ES-I3 (cell line): Measurements from ENCODE around the gene NKAIN1.

Source experiments
- H3K36me3 ChIP-seq: 2 replicates; pipeline ENCODE4 v1.6.1; 2013; ENCODE audit warnings: mild to moderate bottlenecking, low read length, control low read depth, moderate library complexity; ENCODE audit not compliant: insufficient read depth
- H3K4me1 ChIP-seq: 2 replicates; pipeline ENCODE4 v1.6.1; 2013; ENCODE audit warnings: mild to moderate bottlenecking, control low read depth, low read length; ENCODE audit not compliant: insufficient read depth
- H3K9ac ChIP-seq: 2 replicates; pipeline ENCODE4 v1.6.1; 2013; ENCODE audit warnings: low read depth, mild to moderate bottlenecking, low read length, moderate library complexity
- H3K9me3 ChIP-seq: 2 replicates; pipeline ENCODE4 v1.6.1; 2013; ENCODE audit warnings: mild to moderate bottlenecking, low read length, moderate library complexity; ENCODE audit not compliant: control insufficient read depth, insufficient read depth

Gene NKAIN1

DNA sequence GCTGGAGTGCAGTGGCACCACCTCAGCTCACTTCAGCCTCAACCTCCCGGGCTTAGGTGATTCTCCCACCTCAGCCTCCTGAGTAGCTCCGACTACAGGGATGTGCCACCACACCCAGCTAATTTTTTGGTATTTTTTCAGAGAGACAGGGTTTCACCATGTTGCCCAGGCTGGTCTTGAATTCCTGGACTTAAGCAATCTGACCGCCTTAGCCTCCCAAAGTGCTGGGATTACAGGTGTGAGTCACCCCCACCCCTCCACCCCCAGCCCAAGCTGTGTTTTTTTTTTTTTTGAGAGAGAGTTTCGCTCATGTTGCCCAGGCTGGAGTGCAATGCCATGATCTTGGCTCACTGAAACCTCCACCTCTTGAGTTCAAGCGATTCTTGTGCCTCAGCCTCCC is 75.4 kb downstream of the NKAIN1 start:
- Histone ChIP-seq H3K36me3 (no peaks in the 10 kb centered on the region), H3K4me1 (peaks cover 12% of the 10 kb centered on the region)

DNA sequence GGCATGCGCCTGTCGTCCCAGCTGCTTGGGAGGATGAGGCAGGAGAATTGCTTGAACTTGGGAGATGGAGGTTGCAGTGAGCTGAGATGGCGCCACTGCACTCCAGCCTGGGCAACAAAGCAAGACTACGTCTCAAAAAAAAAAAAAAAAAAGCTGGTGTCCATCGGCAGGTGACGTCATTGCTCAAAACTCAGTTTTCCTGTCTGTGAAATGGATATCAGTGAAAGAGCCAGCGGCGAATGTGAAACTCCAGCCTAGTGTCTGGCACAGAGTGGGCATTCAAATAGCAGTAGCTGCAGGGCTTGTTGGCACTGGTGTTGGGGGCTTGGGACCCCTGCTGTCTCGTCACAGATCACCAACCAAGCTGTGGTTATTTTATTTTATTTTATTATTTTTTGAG is 75.8 kb downstream of the NKAIN1 start:
- Histone ChIP-seq H3K9ac (no peak overlapping the region), H3K9me3 (no peaks in the 10 kb centered on the region), H3K4me1 (peaks cover 12% of the 10 kb centered on the region), H3K36me3 (no peaks in the 10 kb centered on the region)

More for the DNA sequence above, 75.4 kb downstream of the NKAIN1 start:
- H3K9ac ChIP-seq, result no peak overlapping the region
- no peaks in the 10 kb centered on the region for H3K9me3 ChIP-seq

DNA sequence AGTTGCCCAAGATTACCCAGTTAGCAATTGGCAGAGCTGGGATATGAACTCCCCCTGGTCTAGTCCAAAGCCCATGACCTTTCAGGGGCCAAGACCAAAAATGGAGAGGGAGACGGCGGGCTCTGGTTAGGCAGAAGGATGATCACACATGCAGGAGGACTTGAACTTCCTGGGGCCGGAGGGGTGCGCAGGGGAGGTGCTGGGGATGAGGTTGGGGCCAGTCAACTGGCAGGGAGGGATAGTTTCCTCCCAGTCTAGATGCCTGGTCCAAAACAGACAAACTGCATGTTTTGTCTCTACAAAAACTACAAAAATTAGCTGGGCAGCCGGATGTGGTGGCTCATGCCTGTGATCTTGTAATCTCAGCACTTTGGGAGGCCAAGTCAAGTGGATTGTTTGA is 78.1 kb downstream of the NKAIN1 start:
- H3K4me1 ChIP-seq, result peaks cover 12% of the 10 kb centered on the region
- no peaks in the 10 kb centered on the region for H3K36me3 ChIP-seq
- H3K9ac ChIP-seq, result no peak overlapping the region
- H3K9me3 ChIP-seq, result no peaks in the 10 kb centered on the region

DNA sequence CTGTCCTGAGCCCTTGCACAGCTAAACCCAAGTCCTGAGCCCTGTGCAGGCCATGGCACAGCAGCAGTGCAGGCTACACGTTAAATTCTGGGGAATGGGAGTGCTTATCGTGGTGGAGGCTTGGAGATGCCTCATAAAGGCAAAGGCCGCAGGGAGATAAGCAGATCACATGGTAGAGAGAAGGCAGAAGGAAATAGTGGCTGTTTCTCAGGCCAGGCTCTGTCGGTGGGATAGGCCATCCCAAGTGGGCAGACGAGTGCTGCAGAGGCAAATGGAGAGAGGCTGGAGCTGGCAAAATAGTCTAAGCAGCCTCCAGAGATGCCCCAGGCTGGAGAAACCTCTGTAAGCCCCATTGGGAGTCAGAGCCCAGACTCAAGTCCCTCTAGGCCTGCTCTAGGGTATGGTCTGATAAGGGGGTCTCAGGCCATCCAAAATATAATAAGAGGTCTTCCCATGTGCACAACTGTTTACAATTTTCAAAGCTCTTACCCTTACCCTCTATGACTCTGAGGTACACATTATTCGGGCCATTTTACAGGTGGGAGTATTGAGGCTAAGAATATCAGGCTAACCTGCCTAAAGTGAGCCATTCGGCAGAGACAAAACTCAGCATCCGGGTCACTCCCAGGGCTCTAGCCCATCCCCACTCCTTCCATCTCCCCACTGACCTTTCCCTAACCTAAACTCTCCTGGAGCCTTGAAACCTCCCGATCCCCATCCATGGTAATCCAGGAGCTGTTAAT is 79.6 kb downstream of the NKAIN1 start:
- H3K9ac ChIP-seq, result no peak overlapping the region
- peaks cover 6% of the 10 kb centered on the region; the same call in 1 of the 2 replicates for H3K4me1 ChIP-seq
- H3K9me3 ChIP-seq, result no peaks in the 10 kb centered on the region
- no peaks in the 10 kb centered on the region for H3K36me3 ChIP-seq

DNA sequence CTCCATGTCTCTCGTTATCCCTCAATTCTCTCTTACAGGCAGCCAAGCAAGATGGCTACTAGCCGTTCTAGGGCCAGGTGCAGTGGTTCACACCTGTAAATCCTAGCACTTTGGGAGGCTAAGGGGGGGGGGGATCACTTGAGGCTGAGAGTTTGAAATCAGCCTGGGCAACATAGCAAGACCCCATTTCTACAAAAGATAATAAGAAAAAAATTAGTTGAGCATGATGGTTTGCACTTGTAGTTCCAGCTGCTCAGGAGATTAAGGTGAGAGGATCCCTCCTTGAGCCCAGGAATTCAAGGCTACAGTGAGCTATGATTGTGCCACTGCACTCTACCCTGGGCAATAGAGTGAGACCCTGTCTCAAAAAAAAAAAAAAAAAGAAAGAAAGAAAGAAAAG is 80.4 kb downstream of the NKAIN1 start:
- H3K9ac ChIP-seq, result no peak overlapping the region
- no peaks in the 10 kb centered on the region for H3K9me3 ChIP-seq
- no peaks in the 10 kb centered on the region for H3K36me3 ChIP-seq
- peaks cover 6% of the 10 kb centered on the region; the same call in 1 of the 2 replicates for H3K4me1 ChIP-seq

DNA sequence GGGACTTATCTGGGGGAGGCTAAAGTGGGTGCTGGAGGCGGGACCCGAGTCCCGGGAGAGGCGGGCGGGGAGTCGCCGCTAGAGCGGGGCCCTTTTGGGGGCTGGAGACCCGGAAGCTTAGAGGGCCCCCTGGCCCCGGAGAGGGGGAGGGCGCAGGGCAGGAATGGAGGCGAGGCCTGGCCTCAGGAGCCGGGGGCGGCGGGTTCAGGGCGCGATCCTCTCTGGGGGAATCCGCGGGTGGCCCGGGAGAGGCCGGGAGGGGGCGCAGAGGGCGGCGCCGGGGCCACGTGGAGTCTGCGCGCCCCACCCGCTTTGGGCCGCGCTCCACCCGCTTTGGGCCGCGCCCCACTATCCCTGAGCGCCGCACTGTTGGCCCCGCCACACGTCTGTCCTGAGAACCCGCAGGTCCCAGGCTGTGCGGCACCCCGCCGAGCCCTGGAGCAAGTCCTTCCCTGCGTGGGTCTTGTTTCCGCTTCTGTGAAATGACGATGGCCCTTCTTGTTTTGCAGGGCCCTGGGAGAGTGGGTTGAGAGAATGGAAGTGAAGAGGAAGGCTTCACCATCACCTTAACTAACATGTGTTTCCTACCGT is 84.4 kb downstream of the NKAIN1 start:
- no peaks in the 10 kb centered on the region for H3K36me3 ChIP-seq

DNA sequence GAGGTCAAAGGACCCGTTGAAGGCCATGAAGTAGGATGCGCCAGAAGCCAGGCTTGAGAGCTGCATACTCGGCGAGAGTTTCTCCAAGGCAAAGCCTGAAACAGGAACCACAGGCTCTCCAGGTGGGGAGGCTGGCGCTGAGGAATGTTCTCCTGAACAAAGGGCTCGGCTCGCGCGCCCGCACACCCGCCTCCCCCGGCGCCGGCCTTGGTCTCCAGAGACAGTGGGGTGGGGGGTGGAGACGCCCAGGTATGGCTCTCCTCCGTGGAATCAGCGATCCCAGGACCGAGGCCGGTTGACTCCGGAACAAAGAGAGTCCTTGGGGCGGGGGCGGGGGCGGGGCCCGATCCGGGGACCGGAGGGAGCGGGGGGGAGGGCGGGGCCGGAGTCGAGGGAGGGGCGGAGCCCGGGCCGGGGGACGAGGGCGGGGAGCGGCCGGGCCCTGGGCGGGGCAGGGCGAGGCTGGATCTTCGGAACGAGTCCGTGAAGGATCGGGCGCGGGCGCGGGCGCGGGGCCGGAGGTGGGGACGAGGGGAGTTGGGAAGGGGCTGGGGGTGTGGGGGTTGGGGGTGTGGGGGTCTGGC is 85.0 kb downstream of the NKAIN1 start:
- H3K9me3 ChIP-seq, result no peaks in the 10 kb centered on the region
- H3K36me3 ChIP-seq, result no peaks in the 10 kb centered on the region
- H3K9ac ChIP-seq, result peak overlapping the region; percentile 87
- H3K4me1 ChIP-seq, result no peaks in the 10 kb centered on the region; the same call in 1 of the 2 replicates

More for the DNA sequence above, 84.4 kb downstream of the NKAIN1 start:
- Histone ChIP-seq H3K9ac (peak overlapping the region; percentile 76), H3K9me3 (no peaks in the 10 kb centered on the region), H3K4me1 (no peaks in the 10 kb centered on the region; the same call in 1 of the 2 replicates)

DNA sequence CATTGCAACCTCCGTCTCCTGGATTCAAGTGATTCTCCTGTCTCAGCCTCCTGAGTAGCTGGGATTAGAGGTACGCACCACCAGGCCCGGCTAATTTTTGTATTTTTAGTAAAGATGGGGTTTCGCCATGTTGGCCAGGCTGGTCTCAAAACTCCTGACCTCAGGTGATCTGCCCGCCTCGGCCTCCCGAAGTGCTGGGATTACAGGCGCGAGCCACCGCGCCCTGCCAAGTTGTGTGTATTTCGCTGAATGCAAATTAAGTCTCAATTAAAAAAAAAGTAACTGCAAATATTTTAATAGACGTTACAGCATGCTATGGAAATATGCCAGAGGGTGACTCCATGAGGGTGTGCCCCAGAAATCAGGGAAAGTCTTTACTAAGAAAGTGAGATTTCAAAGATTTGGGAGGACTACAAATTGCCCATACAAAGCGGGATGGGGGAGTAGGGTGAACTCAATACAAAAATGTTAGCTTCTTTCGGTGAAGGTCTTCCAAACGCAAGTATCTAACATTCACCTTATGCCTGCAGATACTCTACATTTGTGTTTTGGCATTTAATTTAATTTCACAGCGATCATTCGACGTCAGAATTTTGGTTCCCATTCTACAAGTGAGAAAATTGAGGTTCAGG is 85.6 kb downstream of the NKAIN1 start:
- peak overlapping the region; percentile 87 for H3K9ac ChIP-seq
- H3K4me1 ChIP-seq, result no peaks in the 10 kb centered on the region; the same call in 1 of the 2 replicates
- no peaks in the 10 kb centered on the region for H3K36me3 ChIP-seq
- no peaks in the 10 kb centered on the region for H3K9me3 ChIP-seq

DNA sequence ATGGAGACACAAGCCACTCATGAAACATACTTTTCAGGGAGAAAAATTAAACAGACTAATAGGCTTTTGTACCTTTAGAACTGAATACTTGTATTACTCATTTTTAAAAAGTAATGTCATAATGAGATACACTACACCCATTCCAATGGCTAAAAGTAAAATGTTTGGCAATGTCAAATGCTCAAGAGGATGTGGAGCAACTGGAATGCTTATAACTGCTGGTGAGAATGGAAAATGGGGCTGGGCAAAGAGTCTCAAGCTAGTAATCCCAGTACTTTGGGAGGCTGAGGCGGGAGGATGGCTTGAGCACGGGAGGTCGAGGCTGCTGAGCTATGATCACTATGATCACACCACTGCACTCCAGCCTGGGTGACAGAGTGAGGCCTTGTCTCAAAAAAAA is 86.3 kb downstream of the NKAIN1 start:
- H3K4me1 ChIP-seq, result no peaks in the 10 kb centered on the region; the same call in 1 of the 2 replicates
- H3K9ac ChIP-seq, result no peak overlapping the region
- H3K9me3 ChIP-seq, result no peaks in the 10 kb centered on the region
- H3K36me3 ChIP-seq, result no peaks in the 10 kb centered on the region

DNA sequence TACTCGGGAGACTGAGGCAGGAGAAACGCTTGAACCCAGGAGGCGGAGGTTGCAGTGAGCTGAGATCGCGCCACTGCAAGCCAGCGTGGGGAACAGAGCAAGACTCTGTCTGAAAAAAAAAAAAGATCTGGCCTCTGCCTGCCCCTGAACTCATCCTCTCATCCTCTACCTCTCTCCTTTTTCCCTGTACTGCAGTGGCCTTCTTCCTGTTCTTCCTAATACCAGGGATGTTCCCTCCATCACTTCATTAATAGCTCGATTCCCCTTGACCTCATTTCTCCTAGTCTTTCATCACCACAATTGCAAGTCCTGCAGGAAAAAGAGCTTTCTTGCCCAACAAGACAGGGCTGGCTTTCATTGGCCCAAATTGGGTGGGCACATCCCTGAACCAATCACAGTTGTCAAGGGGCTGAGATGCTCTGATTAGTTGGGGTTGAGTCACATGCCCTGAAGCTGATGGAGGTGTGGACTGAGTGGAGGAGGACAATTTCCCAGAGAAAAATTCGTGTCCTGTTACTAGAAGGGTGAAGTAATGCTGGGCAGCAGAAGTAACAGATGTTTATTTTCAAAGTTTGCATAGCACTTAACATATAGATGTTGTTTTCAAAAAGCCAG is 87.4 kb downstream of the NKAIN1 start:
- Histone ChIP-seq H3K9ac (no peak overlapping the region), H3K36me3 (no peaks in the 10 kb centered on the region), H3K4me1 (no peaks in the 10 kb centered on the region; the same call in 1 of the 2 replicates), H3K9me3 (no peaks in the 10 kb centered on the region)

DNA sequence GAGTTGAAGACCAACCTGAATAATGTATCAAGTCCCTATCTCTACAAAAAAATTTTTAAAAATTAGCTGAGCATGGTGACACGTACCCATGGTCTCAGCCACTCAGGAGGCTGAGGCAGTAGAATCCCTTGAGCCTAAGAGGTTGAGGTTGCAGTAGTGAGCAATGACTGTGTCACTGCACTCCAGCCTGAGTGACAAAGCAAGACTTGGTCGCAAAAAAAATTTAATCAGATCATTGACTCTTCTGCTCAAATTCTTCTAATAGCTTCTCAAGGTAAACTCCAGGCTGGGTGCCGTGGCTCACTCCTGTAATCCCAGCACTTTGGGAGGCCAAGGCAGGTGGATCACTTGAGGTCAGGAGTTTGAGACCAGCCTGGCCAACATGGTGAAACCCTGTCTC is 88.3 kb downstream of the NKAIN1 start:
- Histone ChIP-seq H3K9me3 (no peaks in the 10 kb centered on the region), H3K4me1 (no peaks in the 10 kb centered on the region; the same call in 1 of the 2 replicates), H3K36me3 (no peaks in the 10 kb centered on the region), H3K9ac (no peak overlapping the region)

DNA sequence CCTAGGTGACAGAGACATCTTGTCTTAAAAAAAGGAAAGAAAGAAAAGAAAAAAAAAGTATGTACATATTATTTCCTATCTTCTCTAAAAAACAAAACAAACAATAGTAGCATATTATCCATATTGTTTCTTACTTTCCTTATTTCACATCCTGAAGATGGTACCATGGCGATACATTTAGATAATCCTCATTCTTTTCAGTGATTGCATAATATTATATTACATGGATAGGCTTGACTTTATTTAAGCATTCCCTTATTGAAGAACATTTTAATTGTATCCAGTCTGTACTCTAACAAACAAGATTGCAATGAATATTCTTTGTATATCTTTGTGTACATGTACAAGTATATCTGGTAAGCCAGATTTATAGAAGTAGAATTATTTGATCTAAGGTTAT is 91.3 kb downstream of the NKAIN1 start:
- Histone ChIP-seq H3K9ac (no peak overlapping the region), H3K36me3 (no peaks in the 10 kb centered on the region), H3K4me1 (peaks cover 6% of the 10 kb centered on the region), H3K9me3 (no peaks in the 10 kb centered on the region)

DNA sequence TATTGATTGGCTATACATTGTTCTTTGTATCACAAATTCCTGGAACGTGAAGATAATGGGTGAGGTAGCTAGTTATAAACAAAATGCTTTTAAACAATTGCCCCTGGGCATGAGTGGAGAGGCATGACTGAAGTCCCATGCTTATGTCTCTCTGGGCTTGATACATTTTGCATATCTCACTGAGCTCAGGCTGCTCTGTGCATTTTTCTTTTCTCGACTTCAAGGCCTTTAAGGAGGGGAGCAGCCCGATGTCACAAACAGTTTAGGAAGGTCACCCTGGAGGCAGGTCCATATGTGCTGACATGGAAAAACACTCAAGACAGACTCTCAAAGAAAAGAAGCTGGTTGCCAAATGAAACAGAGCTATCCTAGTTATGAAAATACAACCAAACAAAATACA is 94.0 kb downstream of the NKAIN1 start:
- H3K9me3 ChIP-seq, result no peaks in the 10 kb centered on the region
- no peaks in the 10 kb centered on the region for H3K36me3 ChIP-seq
- no peak overlapping the region for H3K9ac ChIP-seq
- H3K4me1 ChIP-seq, result peaks cover 6% of the 10 kb centered on the region

DNA sequence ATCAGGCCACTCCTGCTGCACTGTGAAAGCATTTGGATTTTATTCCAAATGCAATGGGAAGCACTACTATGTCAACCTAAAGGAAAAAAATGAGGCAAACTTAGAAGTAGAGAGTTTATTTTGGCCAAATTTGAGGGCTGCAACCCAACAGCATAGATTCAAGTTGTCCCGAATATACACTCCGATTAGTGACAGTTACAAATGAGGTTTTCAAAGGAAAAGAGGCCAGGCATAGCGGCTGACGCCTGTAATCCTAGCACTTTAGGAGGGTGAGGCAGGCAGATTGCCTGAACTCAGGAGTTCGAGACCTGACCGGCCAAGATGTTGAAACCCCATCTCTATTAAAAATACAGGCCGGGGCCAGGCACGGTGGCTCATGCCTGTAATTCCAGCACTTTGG is 95.2 kb downstream of the NKAIN1 start:
- Histone ChIP-seq H3K4me1 (peaks cover 6% of the 10 kb centered on the region), H3K9me3 (no peaks in the 10 kb centered on the region), H3K9ac (no peak overlapping the region), H3K36me3 (no peaks in the 10 kb centered on the region)
